OCI-LY3 (cell line): Measurements from ENCODE around the gene BCAT1.

ENCODE experiments used
- H2AFZ ChIP-seq: fragments of 200-600, 300-600 bp; shearing (Covaris generic); 2 replicates; pipeline ENCODE4 v1.6.0; 2014; ENCODE audit warnings: antibody characterized with exemption, low read depth, low read length
- H3K27ac ChIP-seq: fragments of 200-600, 300-600 bp; sonication (generic); 2 replicates; pipeline ENCODE4 v1.5.1; 2014; ENCODE audit warnings: mild to moderate bottlenecking, low read length, moderate library complexity, mixed read lengths
- H3K27me3 ChIP-seq: fragments of 200-600, 300-600 bp; sonication (generic); 2 replicates; pipeline ENCODE4 v1.6.1; 2014; ENCODE audit warnings: low read depth, low read length, mixed read lengths
- H3K36me3 ChIP-seq: fragments of 200-600, 300-600 bp; sonication (generic); replicated peaks from 2 replicates; pipeline ENCODE3; 2014; ENCODE audit warnings: low read depth, low read length, mixed read lengths
- H3K4me1 ChIP-seq: fragments of 300-600, 200-600 bp; sonication (generic); 2 replicates; pipeline ENCODE4 v1.6.1; 2014; ENCODE audit warnings: low read length, mixed read lengths
- H3K4me2 ChIP-seq: fragments of 200-600, 300-600 bp; sonication (generic); 2 replicates; pipeline ENCODE4 v1.6.1; 2014; ENCODE audit warnings: low read length, mixed read lengths
- H3K4me3 ChIP-seq: fragments of 300-600, 200-600 bp; sonication (generic); 2 replicates; pipeline ENCODE4 v1.5.1; 2014; ENCODE audit warnings: antibody characterized with exemption, mild to moderate bottlenecking, low read length, moderate library complexity
- H3K79me2 ChIP-seq: fragments of 300-600, 200-600 bp; shearing (Covaris generic); 2 replicates; pipeline ENCODE4 v1.6.1; 2014; ENCODE audit warnings: mild to moderate bottlenecking, low read length, mixed read lengths
- H3K9ac ChIP-seq: fragments of 300-600, 200-600 bp; shearing (Covaris generic); 2 replicates; pipeline ENCODE4 v1.6.0; 2014; ENCODE audit warnings: mild to moderate bottlenecking, low read length, moderate library complexity
- H3K9me3 ChIP-seq: fragments of 200-600, 300-600 bp; shearing (Covaris generic); 2 replicates; pipeline ENCODE4 v1.6.1; 2014; ENCODE audit warnings: low read length, mixed read lengths; ENCODE audit not compliant: insufficient read depth
- H4K20me1 ChIP-seq: fragments of 200-600, 300-600 bp; sonication (generic); 2 replicates; pipeline ENCODE4 v1.6.1; 2016; ENCODE audit warnings: low read length, mixed read lengths; ENCODE audit not compliant: insufficient read depth
- EZH2phosphoT487 ChIP-seq: fragments of 200-600 bp; shearing (Covaris generic); IDR thresholded peaks from 2 replicates; pipeline ENCODE4 v1.6.1; 2018; ENCODE audit warnings: antibody characterized with exemption, mixed run types, low read depth
- TF ChIP-seq, protein P1 (sequence below): fragments of 200-600, 300-600 bp; sonication (generic); IDR thresholded peaks from 2 replicates; pipeline ENCODE4 v1.5.1; 2014; ENCODE audit warnings: antibody characterized with exemption, low read length, low read depth

BCAT1 gene

DNA sequence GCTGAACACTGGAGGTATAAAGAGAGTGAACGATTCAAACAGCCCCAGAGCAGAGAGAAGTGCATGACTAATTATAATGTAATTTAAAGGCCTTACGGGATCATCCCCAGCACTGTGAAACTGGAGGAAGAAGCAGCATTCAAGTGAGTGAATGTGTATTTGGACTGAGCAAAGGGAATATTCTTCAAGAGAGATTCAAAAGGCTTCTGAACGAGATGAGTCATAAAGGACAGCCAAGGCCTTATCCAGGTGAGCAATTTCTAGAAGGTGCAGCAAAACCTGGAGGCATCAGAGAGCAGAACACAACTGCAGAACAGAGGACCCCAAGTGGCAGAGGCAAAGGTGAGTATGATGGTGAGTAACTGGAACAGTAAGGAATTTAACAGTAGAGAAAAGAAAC lies 127.2 kb downstream of the BCAT1 start:
- Histone ChIP-seq H3K4me2 (peak overlapping the region; percentile 78), H3K27ac (peak overlapping the region; percentile 96), H3K9me3 (no peaks in the 10 kb centered on the region), H2AFZ (no peak overlapping the region), H3K27me3 (no peaks in the 10 kb centered on the region), H4K20me1 (no peaks in the 10 kb centered on the region), H3K36me3 (peaks cover 69% of the 10 kb centered on the region), H3K4me3 (peak overlapping the region; percentile 65), H3K79me2 (peaks cover 21% of the 10 kb centered on the region), H3K4me1 (peaks cover 97% of the 10 kb centered on the region), H3K9ac (peak overlapping the region; percentile 66)
- TF ChIP-seq EZH2phosphoT487 = no peak
- TF ChIP-seq, protein P1, sequence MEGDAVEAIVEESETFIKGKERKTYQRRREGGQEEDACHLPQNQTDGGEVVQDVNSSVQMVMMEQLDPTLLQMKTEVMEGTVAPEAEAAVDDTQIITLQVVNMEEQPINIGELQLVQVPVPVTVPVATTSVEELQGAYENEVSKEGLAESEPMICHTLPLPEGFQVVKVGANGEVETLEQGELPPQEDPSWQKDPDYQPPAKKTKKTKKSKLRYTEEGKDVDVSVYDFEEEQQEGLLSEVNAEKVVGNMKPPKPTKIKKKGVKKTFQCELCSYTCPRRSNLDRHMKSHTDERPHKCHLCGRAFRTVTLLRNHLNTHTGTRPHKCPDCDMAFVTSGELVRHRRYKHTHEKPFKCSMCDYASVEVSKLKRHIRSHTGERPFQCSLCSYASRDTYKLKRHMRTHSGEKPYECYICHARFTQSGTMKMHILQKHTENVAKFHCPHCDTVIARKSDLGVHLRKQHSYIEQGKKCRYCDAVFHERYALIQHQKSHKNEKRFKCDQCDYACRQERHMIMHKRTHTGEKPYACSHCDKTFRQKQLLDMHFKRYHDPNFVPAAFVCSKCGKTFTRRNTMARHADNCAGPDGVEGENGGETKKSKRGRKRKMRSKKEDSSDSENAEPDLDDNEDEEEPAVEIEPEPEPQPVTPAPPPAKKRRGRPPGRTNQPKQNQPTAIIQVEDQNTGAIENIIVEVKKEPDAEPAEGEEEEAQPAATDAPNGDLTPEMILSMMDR = peak; percentile 23

DNA sequence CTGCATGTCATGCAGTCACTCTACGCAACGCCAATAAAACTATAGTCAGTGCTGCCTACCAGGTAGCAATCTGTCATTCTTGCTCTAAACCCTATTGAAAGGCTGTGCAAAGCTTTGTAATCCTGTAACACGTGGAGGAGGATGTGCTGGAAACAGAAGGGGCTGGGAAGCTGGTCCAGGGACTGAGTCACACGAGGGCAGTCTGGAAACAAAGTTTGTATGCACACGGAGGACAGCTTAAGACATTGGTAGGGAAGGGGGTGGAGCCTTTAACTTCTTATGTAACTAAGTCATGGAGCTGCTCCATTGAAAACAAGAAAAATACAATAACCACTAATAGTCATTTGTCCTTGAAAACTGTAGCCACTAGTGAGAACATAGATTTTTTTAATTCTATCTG lies 128.0 kb downstream of the BCAT1 start:
- Histone ChIP-seq H3K4me2 (peak overlapping the region; percentile 78), H3K4me3 (peak overlapping the region; percentile 65), H2AFZ (no peak overlapping the region), H3K27me3 (no peaks in the 10 kb centered on the region), H3K79me2 (peaks cover 21% of the 10 kb centered on the region), H3K27ac (peak overlapping the region; percentile 96), H3K9me3 (no peaks in the 10 kb centered on the region), H3K36me3 (peaks cover 66% of the 10 kb centered on the region), H4K20me1 (no peaks in the 10 kb centered on the region), H3K4me1 (peaks cover 97% of the 10 kb centered on the region), H3K9ac (peak overlapping the region; percentile 66)
- TF ChIP-seq EZH2phosphoT487 = no peak
- TF ChIP-seq, protein P1 = no peak

DNA sequence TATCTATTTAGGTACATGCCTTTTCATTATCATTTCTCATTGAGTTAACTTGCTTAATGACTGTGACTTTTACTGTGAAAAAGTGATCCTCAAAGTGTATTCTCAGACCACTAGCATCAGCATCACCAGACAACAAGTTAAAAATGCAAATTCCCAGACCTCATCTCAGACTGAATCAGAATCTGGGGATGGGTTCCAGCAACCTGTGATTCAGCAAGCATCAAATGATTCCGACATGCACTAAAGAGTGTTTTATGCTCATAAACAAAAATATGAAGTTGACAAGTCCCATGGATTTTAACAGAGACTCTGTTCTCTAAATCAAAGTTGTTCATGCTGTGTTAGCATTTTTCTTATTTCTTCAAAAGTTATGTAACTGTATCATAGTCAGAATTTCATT lies 130.6 kb downstream of the BCAT1 start:
- Histone ChIP-seq H3K9ac (0 out of 2 replicates have a peak overlapping the region, but pooled peaks have one; percentile 66), H3K4me3 (no peak overlapping the region), H3K36me3 (peaks cover 54% of the 10 kb centered on the region)

DNA sequence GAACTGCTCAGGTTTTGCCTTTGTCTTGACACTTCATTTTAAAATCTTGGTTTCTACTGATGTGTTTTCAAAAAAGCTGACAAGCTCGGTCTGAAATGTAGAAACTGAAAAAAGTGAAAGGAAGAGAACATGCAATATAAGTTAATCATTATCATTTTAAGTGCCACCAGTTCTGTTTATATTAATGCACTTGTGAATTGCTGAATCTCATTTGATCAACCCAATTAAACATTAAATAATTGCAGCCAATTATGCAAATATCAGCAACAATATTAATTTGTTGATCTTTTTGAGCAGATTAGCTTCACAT lies 133.8 kb downstream of the BCAT1 start:
- Histone ChIP-seq H3K4me3 (peak overlapping the region; percentile 62), H3K27me3 (no peaks in the 10 kb centered on the region), H3K4me1 (peaks cover 77% of the 10 kb centered on the region), H4K20me1 (no peaks in the 10 kb centered on the region), H2AFZ (no peak overlapping the region), H3K27ac (peak overlapping the region; percentile 94), H3K9me3 (no peaks in the 10 kb centered on the region), H3K36me3 (peaks cover 59% of the 10 kb centered on the region), H3K4me2 (peak overlapping the region; percentile 87), H3K79me2 (peaks cover 4% of the 10 kb centered on the region), H3K9ac (peak overlapping the region; percentile 72)
- no peak for TF ChIP-seq EZH2phosphoT487
- TF ChIP-seq, protein P1 = no peak

More for the DNA sequence above, 130.6 kb downstream of the BCAT1 start:
- H3K4me2 ChIP-seq = peak overlapping the region; percentile 78
- no peaks in the 10 kb centered on the region for H4K20me1 ChIP-seq
- TF ChIP-seq, protein P1 = no peak
- no peak for TF ChIP-seq EZH2phosphoT487
- no peak overlapping the region for H2AFZ ChIP-seq
- H3K27ac ChIP-seq = peak overlapping the region; percentile 96; the same call in 1 of the 2 replicates
- H3K4me1 ChIP-seq = peaks cover 97% of the 10 kb centered on the region
- no peaks in the 10 kb centered on the region for H3K9me3 ChIP-seq
- no peaks in the 10 kb centered on the region for H3K27me3 ChIP-seq
- H3K79me2 ChIP-seq = peaks cover 21% of the 10 kb centered on the region
